Esophagus muscularis mucosa (tissue), 4 donors: ENCODE data around the gene USP38.

Source experiments
- CTCF ChIP-seq, 3 experiments: fragments of 200-600 bp in 2 of 3; fragments of 450-650 bp in 1 of 3; sonication (generic) in 2 of 3; IDR thresholded peaks; one replicate each; pipeline ENCODE4 v1.5.1; 2017 to 2019; ENCODE audit warnings: antibody characterized with exemption in 3 of 3, mild to moderate bottlenecking in 2 of 3, moderate library complexity in 1 of 3
- EP300 ChIP-seq: sonication (generic); formaldehyde crosslinking; IDR thresholded peaks from one replicate; pipeline ENCODE4 v1.6.1; 2017; ENCODE audit warnings: antibody characterized with exemption
- POLR2A ChIP-seq: fragments of 450-650 bp; IDR thresholded peaks from one replicate; pipeline ENCODE4 v1.6.1; 2017; ENCODE audit warnings: antibody characterized with exemption, moderate library complexity, mild to moderate bottlenecking, low read depth

GRCh38 chr4:143148521-143148920, 36.2 kb upstream of the USP38 start:
- TF ChIP-seq CTCF (IDR thresholded peaks at IDR 0.05) = no peak
- no peak for TF ChIP-seq POLR2A
- TF ChIP-seq EP300 = no peak
